Panc1 (cell line): ENCODE measurements around the gene BRD4. TPM values are rescaled to one million over a fixed set of nuclear protein-coding genes. Genes with fewer than 3 reads are reported as not detected.

Source experiments
- ATAC-seq: fragments of 200-7000 bp; cut with Tn5 transposase; 2 replicates; pipeline ENCODE4 v1.9.1; 2020; ENCODE audit warnings: mild to moderate bottlenecking, moderate library complexity
- BruUV-seq: library from RNA; stranded (reverse); fragments of 400-500 nt; replicated peaks from 2 replicates; lab custom pipeline; 2021; lab: Mats Ljungman, UMichigan
- CTCF ChIA-PET: fragments of 300-600 bp; sonication (Branson Sonifier 250); formaldehyde crosslinking; loops from one replicate; lab custom pipeline; 2022; ENCODE audit warnings: antibody characterized with exemption; lab: Charles Lee
- POLR2A ChIA-PET: fragments of 300-600 bp; sonication (Branson Sonifier 250); formaldehyde crosslinking; loops from one replicate; lab custom pipeline; 2022; ENCODE audit warnings: antibody characterized with exemption; lab: Charles Lee
- DNase-seq: peaks from one replicate; pipeline ENCODE4 v3.0.0-alpha.2; 2010; ENCODE audit warnings: low read depth, low spot score
- H3K27ac ChIP-seq: 2 replicates; pipeline ENCODE4 v1.5.1; 2011; ENCODE audit warnings: mild to moderate bottlenecking, low read length, inconsistent platforms
- H3K27me3 ChIP-seq: fragments of 200-500 bp; sonication (Bioruptor generic); 2 replicates; pipeline ENCODE4 v1.6.0; 2014; ENCODE audit warnings: low read length, inconsistent platforms; ENCODE audit not compliant: control insufficient read depth, insufficient read depth
- H3K36me3 ChIP-seq: fragments of 200-500 bp; sonication (Bioruptor generic); 2 replicates; pipeline ENCODE4 v1.5.1; 2014; ENCODE audit warnings: inconsistent platforms, mild to moderate bottlenecking, low read length, moderate library complexity; ENCODE audit not compliant: control insufficient read depth, insufficient read depth
- H3K4me1 ChIP-seq: 2 replicates; pipeline ENCODE4 v1.5.1; 2011; ENCODE audit warnings: inconsistent platforms, mild to moderate bottlenecking, low read length, moderate library complexity; ENCODE audit not compliant: control insufficient read depth, insufficient read depth
- H3K4me3 ChIP-seq, 2 experiments: 2 replicates each; pipeline ENCODE4 v1.5.1; 2011 to 2012; ENCODE audit warnings: low read depth in 2 of 2, low read length in 2 of 2, mild to moderate bottlenecking in 2 of 2, inconsistent platforms in 1 of 2, moderate library complexity in 1 of 2
- H3K9me3 ChIP-seq: fragments of 200-500 bp; sonication (Bioruptor generic); 2 replicates; pipeline ENCODE4 v1.5.1; 2014; ENCODE audit warnings: low read depth, mild to moderate bottlenecking, inconsistent platforms, low read length, moderate library complexity; ENCODE audit not compliant: control insufficient read depth, insufficient read depth
- POLR2AphosphoS5 ChIP-seq: IDR thresholded peaks from 2 replicates; pipeline ENCODE4 v1.6.1; 2012; ENCODE audit warnings: mild to moderate bottlenecking, low read depth, low read length, moderate library complexity
- SIN3A ChIP-seq: IDR thresholded peaks from 2 replicates; pipeline ENCODE4 v1.6.1; 2012; ENCODE audit warnings: low read depth, mild to moderate bottlenecking, low read length, moderate library complexity, borderline replicate concordance; ENCODE audit not compliant: insufficient read depth
- TCF7L2 ChIP-seq: IDR thresholded peaks from 2 replicates; pipeline ENCODE4 v1.6.1; 2011; ENCODE audit warnings: mild to moderate bottlenecking, low read depth, low read length, inconsistent platforms
- in situ Hi-C: cut with HindIII; loops from 2 replicates; pipeline ENCODE4 v1.10.0; 2016; ENCODE audit warnings: low sequenced_read_pairs, low pct_unique_long_range_greater_than_20kb
- intact Hi-C: fragments of 100-400 bp; cut with micrococcal nuclease; formaldehyde crosslinking; loops from one replicate; pipeline ENCODE4 v1.10.0; 2022; ENCODE audit not compliant: unreplicated experiment
- total RNA-seq: library from RNA; stranded (reverse); gene quantifications from one replicate; pipeline ENCODE4 v1.2.1, GENCODE V29; 2021; ENCODE audit not compliant: unreplicated experiment
- TF ChIP-seq, protein P1 (sequence below), 2 experiments: IDR thresholded peaks; 2 replicates each; pipeline ENCODE4 v1.6.1; 2011 to 2012; ENCODE audit warnings: low read depth in 2 of 2, control low read depth in 1 of 2, low read length in 1 of 2, mild to moderate bottlenecking in 1 of 2, moderate library complexity in 1 of 2; ENCODE audit not compliant: insufficient read depth in 1 of 2
- TF ChIP-seq, protein P2 (sequence below): fragments of 450-650 bp; IDR thresholded peaks from 2 replicates; pipeline ENCODE4 v1.5.1; 2017; ENCODE audit warnings: mild to moderate bottlenecking

Gene BRD4
- total RNA-seq, 1 experiment from 2014 or later = 102 TPM

DNA sequence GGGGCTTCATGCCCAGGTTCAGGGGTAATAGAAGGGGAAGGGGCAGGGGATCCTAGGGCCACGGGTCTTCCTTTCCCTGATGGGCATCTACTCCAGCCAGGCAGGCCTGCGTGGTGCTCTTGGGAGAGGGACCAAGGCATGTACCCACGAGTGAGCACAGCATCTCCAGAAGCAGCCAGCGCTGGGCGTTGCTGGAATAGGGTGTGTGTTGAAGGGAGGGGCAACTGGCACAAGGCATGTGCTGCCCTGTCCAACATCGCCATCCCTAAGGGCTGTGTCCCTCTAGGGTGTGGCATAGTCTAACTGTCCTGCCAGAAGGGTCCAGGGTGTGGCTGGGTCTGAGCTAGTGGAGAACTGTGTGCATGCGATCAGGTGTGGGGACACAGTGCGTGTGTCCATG is 134.4 kb downstream of the BRD4 start:
- no peak overlapping the region for H3K4me3 ChIP-seq
- BruUV-seq = no TSS peak
- H3K9me3 ChIP-seq = no peaks in the 10 kb centered on the region
- no peaks in the 10 kb centered on the region for H3K27me3 ChIP-seq
- ChIA-PET POLR2A (no interaction called here), CTCF (no interaction called here)
- intact Hi-C loops = no loop called here
- ATAC-seq (peak; percentile 67), DNase-seq (no peak)
- no peak overlapping the region for H3K27ac ChIP-seq
- H3K36me3 ChIP-seq = no peaks in the 10 kb centered on the region
- in situ Hi-C loops = no loop called here
- no peak for TF ChIP-seq SIN3A
- TF ChIP-seq, protein P1, sequence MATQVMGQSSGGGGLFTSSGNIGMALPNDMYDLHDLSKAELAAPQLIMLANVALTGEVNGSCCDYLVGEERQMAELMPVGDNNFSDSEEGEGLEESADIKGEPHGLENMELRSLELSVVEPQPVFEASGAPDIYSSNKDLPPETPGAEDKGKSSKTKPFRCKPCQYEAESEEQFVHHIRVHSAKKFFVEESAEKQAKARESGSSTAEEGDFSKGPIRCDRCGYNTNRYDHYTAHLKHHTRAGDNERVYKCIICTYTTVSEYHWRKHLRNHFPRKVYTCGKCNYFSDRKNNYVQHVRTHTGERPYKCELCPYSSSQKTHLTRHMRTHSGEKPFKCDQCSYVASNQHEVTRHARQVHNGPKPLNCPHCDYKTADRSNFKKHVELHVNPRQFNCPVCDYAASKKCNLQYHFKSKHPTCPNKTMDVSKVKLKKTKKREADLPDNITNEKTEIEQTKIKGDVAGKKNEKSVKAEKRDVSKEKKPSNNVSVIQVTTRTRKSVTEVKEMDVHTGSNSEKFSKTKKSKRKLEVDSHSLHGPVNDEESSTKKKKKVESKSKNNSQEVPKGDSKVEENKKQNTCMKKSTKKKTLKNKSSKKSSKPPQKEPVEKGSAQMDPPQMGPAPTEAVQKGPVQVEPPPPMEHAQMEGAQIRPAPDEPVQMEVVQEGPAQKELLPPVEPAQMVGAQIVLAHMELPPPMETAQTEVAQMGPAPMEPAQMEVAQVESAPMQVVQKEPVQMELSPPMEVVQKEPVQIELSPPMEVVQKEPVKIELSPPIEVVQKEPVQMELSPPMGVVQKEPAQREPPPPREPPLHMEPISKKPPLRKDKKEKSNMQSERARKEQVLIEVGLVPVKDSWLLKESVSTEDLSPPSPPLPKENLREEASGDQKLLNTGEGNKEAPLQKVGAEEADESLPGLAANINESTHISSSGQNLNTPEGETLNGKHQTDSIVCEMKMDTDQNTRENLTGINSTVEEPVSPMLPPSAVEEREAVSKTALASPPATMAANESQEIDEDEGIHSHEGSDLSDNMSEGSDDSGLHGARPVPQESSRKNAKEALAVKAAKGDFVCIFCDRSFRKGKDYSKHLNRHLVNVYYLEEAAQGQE (IDR thresholded peaks at IDR 0.05; ENCODE audit: insufficient read depth in 1 of 2, low read depth in 2 of 2, low read length in 1 of 2) = no peak
- TF ChIP-seq TCF7L2 = no peak
- TF ChIP-seq, protein P2, sequence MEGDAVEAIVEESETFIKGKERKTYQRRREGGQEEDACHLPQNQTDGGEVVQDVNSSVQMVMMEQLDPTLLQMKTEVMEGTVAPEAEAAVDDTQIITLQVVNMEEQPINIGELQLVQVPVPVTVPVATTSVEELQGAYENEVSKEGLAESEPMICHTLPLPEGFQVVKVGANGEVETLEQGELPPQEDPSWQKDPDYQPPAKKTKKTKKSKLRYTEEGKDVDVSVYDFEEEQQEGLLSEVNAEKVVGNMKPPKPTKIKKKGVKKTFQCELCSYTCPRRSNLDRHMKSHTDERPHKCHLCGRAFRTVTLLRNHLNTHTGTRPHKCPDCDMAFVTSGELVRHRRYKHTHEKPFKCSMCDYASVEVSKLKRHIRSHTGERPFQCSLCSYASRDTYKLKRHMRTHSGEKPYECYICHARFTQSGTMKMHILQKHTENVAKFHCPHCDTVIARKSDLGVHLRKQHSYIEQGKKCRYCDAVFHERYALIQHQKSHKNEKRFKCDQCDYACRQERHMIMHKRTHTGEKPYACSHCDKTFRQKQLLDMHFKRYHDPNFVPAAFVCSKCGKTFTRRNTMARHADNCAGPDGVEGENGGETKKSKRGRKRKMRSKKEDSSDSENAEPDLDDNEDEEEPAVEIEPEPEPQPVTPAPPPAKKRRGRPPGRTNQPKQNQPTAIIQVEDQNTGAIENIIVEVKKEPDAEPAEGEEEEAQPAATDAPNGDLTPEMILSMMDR = no peak
- no peak for TF ChIP-seq POLR2AphosphoS5
- no peaks in the 10 kb centered on the region for H3K4me1 ChIP-seq

DNA sequence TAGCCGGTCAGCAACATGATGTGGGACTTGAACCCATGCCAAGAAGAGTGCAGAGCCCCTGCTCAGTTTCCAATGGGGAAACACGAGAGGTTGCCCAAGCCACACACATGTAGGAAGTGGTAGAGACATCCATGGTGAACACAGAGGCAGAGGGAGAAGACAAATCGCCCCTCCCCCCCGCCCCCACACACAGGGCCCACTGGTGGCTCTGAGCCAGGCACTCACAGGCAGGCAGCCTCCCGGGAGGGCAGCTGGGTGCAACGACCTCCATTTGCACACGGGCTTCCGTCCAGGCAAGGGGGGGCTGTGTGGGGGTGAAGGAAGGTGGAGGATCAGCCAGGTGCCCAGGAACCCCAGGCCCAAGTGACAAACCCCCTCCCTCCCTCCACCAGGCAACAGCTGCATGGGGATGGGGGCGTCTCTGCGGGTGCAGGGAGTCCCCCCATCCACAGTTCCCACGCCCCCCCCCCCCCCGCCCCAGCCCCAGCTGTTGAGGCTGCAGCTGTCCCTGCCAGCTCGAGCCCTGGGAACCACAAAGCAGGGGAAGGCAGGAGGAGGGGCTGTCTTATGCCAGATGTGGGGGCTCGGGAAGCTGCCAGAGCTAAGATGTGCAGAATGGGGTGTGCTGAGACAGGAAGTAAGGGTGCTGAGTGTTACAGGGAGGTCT is 134.9 kb downstream of the BRD4 start:
- in situ Hi-C loops = no loop called here

More for the DNA sequence above, 134.9 kb downstream of the BRD4 start:
- H3K9me3 ChIP-seq = no peaks in the 10 kb centered on the region
- ATAC-seq = 0 out of 2 replicates have a peak, but pooled peaks have one; percentile 4
- H3K4me3 ChIP-seq = no peak overlapping the region
- TF ChIP-seq, protein P2 = no peak
- TF ChIP-seq TCF7L2 = no peak
- no peak for TF ChIP-seq SIN3A
- TF ChIP-seq POLR2AphosphoS5 = no peak
- TF ChIP-seq, protein P1 (IDR thresholded peaks at IDR 0.05; ENCODE audit: insufficient read depth in 1 of 2, low read depth in 2 of 2, low read length in 1 of 2) = no peak
- H3K36me3 ChIP-seq = no peaks in the 10 kb centered on the region
- POLR2A ChIA-PET = no interaction called here
- no peaks in the 10 kb centered on the region for H3K4me1 ChIP-seq
- intact Hi-C loops = no loop called here
- no peak for DNase-seq
- no TSS peak for BruUV-seq
- no peaks in the 10 kb centered on the region for H3K27me3 ChIP-seq
- no peak overlapping the region for H3K27ac ChIP-seq
- CTCF ChIA-PET = no interaction called here
